OCI-LY7 (cell line): ENCODE results near the gene TRA2B. TPM values are rescaled to one million over a fixed set of nuclear protein-coding genes. Genes with fewer than 3 reads are reported as not detected.

Source experiments
- BruUV-seq: library from RNA; stranded (reverse); fragments of 400-500 nt; replicated peaks from 2 replicates; lab custom pipeline; 2021; lab: Mats Ljungman, UMichigan
- CTCF ChIA-PET: fragments of 300-600 bp; sonication (Branson Sonifier 250); formaldehyde crosslinking; loops from one replicate; lab custom pipeline; 2022; ENCODE audit warnings: antibody characterized with exemption; ENCODE audit not compliant: unreplicated experiment; lab: Charles Lee
- POLR2A ChIA-PET: fragments of 300-600 bp; sonication (Branson Sonifier 250); formaldehyde crosslinking; loops from one replicate; lab custom pipeline; 2022; ENCODE audit warnings: antibody characterized with exemption; lab: Charles Lee
- DNase-seq: peaks from one replicate; pipeline ENCODE4 v3.0.0-alpha.2; 2015; ENCODE audit warnings: low spot score
- H2AFZ ChIP-seq: fragments of 200-600 bp; sonication (generic), shearing (Covaris generic); 2 replicates; pipeline ENCODE4 v1.6.1; 2014; ENCODE audit warnings: mild to moderate bottlenecking, antibody characterized with exemption, low read length, moderate library complexity
- H3K27ac ChIP-seq: fragments of 200-600 bp; sonication (generic); 2 replicates; pipeline ENCODE4 v1.5.1; 2014; ENCODE audit warnings: mixed run types, low read depth, mild to moderate bottlenecking, moderate library complexity, low read length, inconsistent platforms; ENCODE audit not compliant: poor library complexity, severe bottlenecking
- H3K36me3 ChIP-seq: fragments of 200-600 bp; sonication (generic); 2 replicates; pipeline ENCODE4 v1.6.1; 2014; ENCODE audit warnings: mild to moderate bottlenecking, antibody characterized with exemption, low read length, moderate library complexity, mixed read lengths; ENCODE audit not compliant: insufficient read depth
- H3K4me1 ChIP-seq: fragments of 200-600 bp; sonication (generic); 2 replicates; pipeline ENCODE4 v1.5.1; 2014; ENCODE audit warnings: mild to moderate bottlenecking, low read length; ENCODE audit not compliant: insufficient read depth, poor library complexity, severe bottlenecking
- H3K4me2 ChIP-seq: fragments of 200-600 bp; sonication (generic); 2 replicates; pipeline ENCODE4 v1.6.1; 2014; ENCODE audit warnings: mild to moderate bottlenecking, low read length
- H3K4me3 ChIP-seq: fragments of 200-600 bp; sonication (generic); 2 replicates; pipeline ENCODE4 v1.5.1; 2014; ENCODE audit warnings: mild to moderate bottlenecking, low read depth, low read length; ENCODE audit not compliant: poor library complexity, severe bottlenecking
- H3K79me2 ChIP-seq: fragments of 200-600 bp; sonication (generic); 2 replicates; pipeline ENCODE4 v1.6.1; 2016; ENCODE audit warnings: low read depth, mild to moderate bottlenecking, low read length, moderate library complexity, mixed read lengths; ENCODE audit not compliant: insufficient read depth
- H3K9me2 ChIP-seq: fragments of 200-600 bp; sonication (generic); 2 replicates; pipeline ENCODE4 v1.6.1; 2016; ENCODE audit warnings: mild to moderate bottlenecking, low read length, mixed read lengths; ENCODE audit not compliant: insufficient read depth
- H3K9me3 ChIP-seq: fragments of 200-600 bp; sonication (generic); 2 replicates; pipeline ENCODE4 v1.6.1; 2014; ENCODE audit warnings: mild to moderate bottlenecking, mixed run types, low read length, mixed read lengths
- H4K20me1 ChIP-seq: fragments of 200-600 bp; sonication (generic); 2 replicates; pipeline ENCODE4 v1.6.1; 2014; ENCODE audit warnings: mild to moderate bottlenecking, antibody characterized with exemption, low read length, moderate library complexity, mixed read lengths; ENCODE audit not compliant: insufficient read depth
- CTCF ChIP-seq: fragments of 200-600 bp; sonication (generic); conservative IDR thresholded peaks from 2 replicates; pipeline ENCODE4 v1.5.1; 2014; ENCODE audit warnings: mild to moderate bottlenecking, antibody characterized with exemption, low read length, moderate library complexity, mixed read lengths
- EZH2phosphoT487 ChIP-seq: fragments of 200-600 bp; sonication (generic); IDR thresholded peaks from 2 replicates; pipeline ENCODE4 v1.6.1; 2018; ENCODE audit warnings: low read depth, borderline replicate concordance, mild to moderate bottlenecking, mixed run types, antibody characterized with exemption, low read length, moderate library complexity, mixed read lengths
- intact Hi-C: fragments of 100-400 bp; cut with micrococcal nuclease; formaldehyde crosslinking; loops from one replicate; pipeline ENCODE4 v1.10.0; 2022; ENCODE audit not compliant: unreplicated experiment
- total RNA-seq, 2 experiments: library from RNA; depleted of rRNA in 1 of 2; stranded (reverse); fragments of >200 nt in 1 of 2; shearing (Covaris generic) in 1 of 2; gene quantifications; 2 replicates each; pipeline ENCODE4 v1.2.3, GENCODE V29; 2014 to 2022

TRA2B gene
- total RNA-seq, 2 experiments from 2014 or later, result 325 to 349 TPM

- intact Hi-C loops, result no loop called here
- CTCF ChIA-PET, result no interaction called here
- no peak for DNase-seq
- TF ChIP-seq EZH2phosphoT487 (no peak), CTCF (no peak)
- Histone ChIP-seq H3K4me2 (no peak overlapping the region), H3K4me3 (no peak overlapping the region), H3K27ac (no peak overlapping the region), H3K4me1 (no peaks in the 10 kb centered on the region), H3K9me2 (no peaks in the 10 kb centered on the region), H3K36me3 (peaks cover 100% of the 10 kb centered on the region), H3K79me2 (peaks cover 85% of the 10 kb centered on the region), H3K9me3 (no peaks in the 10 kb centered on the region), H4K20me1 (peaks cover 92% of the 10 kb centered on the region), H2AFZ (no peak overlapping the region)
- POLR2A ChIA-PET, result no interaction called here
- no TSS peak for BruUV-seq
These were observed 17.6 kb downstream of the TRA2B start for GRCh38 chr3:185920184-185920583.

GRCh38 chr3:185916042-185916833, 21.6 kb downstream of the TRA2B start:
- intact Hi-C loops, result no loop called here
- ChIA-PET POLR2A (no interaction called here), CTCF (no interaction called here)
- H2AFZ ChIP-seq, result no peak overlapping the region
- H3K79me2 ChIP-seq, result peaks cover 46% of the 10 kb centered on the region; the same call in 1 of the 2 replicates
- peaks cover 73% of the 10 kb centered on the region for H4K20me1 ChIP-seq
- no peak overlapping the region for H3K4me3 ChIP-seq
- no peaks in the 10 kb centered on the region for H3K9me3 ChIP-seq
- peaks cover 88% of the 10 kb centered on the region for H3K36me3 ChIP-seq
- H3K27ac ChIP-seq, result no peak overlapping the region
- no TSS peak for BruUV-seq
- TF ChIP-seq CTCF (no peak), EZH2phosphoT487 (no peak)
- no peak for DNase-seq
- H3K4me1 ChIP-seq, result no peaks in the 10 kb centered on the region
- no peak overlapping the region for H3K4me2 ChIP-seq
- H3K9me2 ChIP-seq, result no peaks in the 10 kb centered on the region

- Histone ChIP-seq H3K36me3 (peaks cover 82% of the 10 kb centered on the region), H3K27ac (no peak overlapping the region), H3K9me2 (no peaks in the 10 kb centered on the region), H4K20me1 (peaks cover 69% of the 10 kb centered on the region), H3K4me3 (no peak overlapping the region), H3K9me3 (no peaks in the 10 kb centered on the region), H3K4me1 (no peaks in the 10 kb centered on the region), H2AFZ (no peak overlapping the region), H3K79me2 (peaks cover 40% of the 10 kb centered on the region; the same call in 1 of the 2 replicates), H3K4me2 (no peak overlapping the region)
- ChIA-PET CTCF (no interaction called here), POLR2A (no interaction called here)
- no peak for DNase-seq
- TF ChIP-seq EZH2phosphoT487, result no peak
- no peak for TF ChIP-seq CTCF
- no TSS peak for BruUV-seq
- intact Hi-C loops, result no loop called here
These were observed 22.2 kb downstream of the TRA2B start for GRCh38 chr3:185915642-185916041.
